ENCODE results near the gene CATSPERD. TPM values are rescaled to one million over a fixed set of nuclear protein-coding genes. Genes with fewer than 3 reads are reported as not detected.

Gene CATSPERD
- total and polyA plus RNA-seq, 9 of the 15 experiments (the other 6 are each of a cell fraction or from before 2014, with no cell fraction given): not detected

DNA sequence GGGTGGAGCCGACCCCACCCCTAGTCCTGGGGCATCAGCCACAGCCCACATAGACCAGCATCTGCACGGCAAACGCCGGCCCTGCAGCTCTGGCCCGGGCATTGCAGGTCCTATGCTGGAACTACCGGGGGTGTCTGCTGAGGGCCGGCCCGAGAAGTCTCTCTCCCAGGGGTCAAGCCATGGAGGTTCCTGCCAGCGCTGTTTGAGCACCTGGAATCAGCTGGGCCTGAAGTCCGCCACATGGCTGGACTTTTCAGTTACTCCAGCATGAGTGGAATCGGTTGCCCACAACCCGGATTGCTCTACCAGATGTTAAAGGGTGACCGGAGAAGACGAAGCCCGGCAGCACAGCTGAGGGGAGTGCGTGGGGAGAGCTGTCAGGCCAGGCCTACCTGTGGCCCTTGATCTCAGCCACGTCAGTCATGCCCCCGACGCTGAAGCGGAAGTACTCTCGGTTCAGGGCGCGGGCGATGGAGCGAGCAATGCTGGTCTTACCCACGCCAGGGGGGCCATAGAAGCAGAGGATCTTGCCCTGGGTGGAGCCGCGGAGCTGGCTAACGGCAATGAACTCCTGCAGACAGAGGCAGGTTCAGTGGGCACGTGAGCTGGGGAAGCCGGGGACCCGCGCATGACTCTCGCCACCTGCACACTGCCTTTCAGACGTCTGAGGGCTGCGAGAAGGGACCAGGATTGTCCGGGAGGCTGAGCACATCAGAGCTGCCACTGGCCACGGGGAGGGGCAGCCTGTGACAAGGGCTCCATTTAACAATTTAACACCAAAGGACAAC, 21.6 kb upstream of the CATSPERD start (continued):
- TF ChIP-seq, protein P1, sequence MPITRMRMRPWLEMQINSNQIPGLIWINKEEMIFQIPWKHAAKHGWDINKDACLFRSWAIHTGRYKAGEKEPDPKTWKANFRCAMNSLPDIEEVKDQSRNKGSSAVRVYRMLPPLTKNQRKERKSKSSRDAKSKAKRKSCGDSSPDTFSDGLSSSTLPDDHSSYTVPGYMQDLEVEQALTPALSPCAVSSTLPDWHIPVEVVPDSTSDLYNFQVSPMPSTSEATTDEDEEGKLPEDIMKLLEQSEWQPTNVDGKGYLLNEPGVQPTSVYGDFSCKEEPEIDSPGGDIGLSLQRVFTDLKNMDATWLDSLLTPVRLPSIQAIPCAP (CRISPR knock-in tag; IDR thresholded peaks at IDR 0.05; ENCODE audit: borderline replicate concordance): no peak

DNA sequence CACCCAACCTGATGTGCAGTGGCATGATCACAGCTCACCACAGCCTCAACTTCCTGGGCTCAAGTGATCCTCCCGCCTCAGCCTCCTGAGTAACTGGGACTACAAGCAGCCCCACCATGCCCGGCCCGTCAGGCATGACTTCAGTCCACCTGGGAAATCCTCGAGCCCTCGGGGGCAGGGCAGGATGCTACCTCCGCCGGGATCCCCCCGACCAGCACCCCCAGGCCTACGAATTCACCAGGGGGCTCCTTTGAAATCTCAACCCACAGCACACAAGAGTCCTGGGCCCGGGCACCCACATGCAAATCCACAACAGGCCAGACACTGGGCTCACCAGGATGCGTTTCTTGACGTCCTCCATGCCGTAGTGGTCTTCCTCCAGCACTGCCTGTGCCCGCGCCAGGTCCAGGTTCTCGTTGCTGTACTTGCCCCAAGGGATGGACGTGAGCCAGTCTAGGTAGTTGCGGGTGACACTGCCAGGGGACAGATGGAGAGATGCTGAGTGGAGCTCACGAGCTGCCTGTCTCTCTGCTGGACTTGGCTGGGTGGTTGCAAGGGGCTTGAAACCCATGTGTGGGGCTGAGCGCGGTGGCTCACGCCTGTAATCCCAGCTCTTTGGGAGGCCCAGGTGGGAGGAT, 19.9 kb upstream of the CATSPERD start:
- Histone ChIP-seq H3K36me3 (ENCODE audit: control insufficient read depth, insufficient read depth, low read length) (peaks cover 83% of the 10 kb centered on the region; the same call in 2 of the 3 replicates), H3K27ac (ENCODE audit: extremely low read depth, low read depth, low read length) (no peak overlapping the region), H3K4me3 (no peak overlapping the region), H3K27me3 (ENCODE audit: control insufficient read depth in 2 of 2, insufficient read depth in 2 of 2, low read length in 2 of 2) (no peaks in the 10 kb centered on the region), H3K79me2 (ENCODE audit: control insufficient read depth, insufficient read depth, low read length) (peaks cover 26% of the 10 kb centered on the region), H2AFZ (ENCODE audit: low read depth, low read length) (no peak overlapping the region), H3K4me1 (replicated peaks in 1 of 2; ENCODE audit: control insufficient read depth in 2 of 2, insufficient read depth in 2 of 2, low read length in 2 of 2) (peaks cover 0 to 50% of the 10 kb centered on the region in 2 experiments; a peak in 2 of 5 replicates), H3K9me3 (replicated peaks; ENCODE audit: control insufficient read depth, insufficient read depth, low read depth, low read length) (no peaks in the 10 kb centered on the region), H3K4me2 (ENCODE audit: insufficient read depth, low read length) (no peak overlapping the region), H4K20me1 (replicated peaks; ENCODE audit: control insufficient read depth, insufficient read depth, low read length) (peaks cover 22% of the 10 kb centered on the region), H3K9me1 (ENCODE audit: control insufficient read depth, insufficient read depth, low read length) (no peaks in the 10 kb centered on the region), H3K9ac (ENCODE audit: insufficient read depth in 1 of 2, low read depth in 2 of 2, low read length in 2 of 2) (no peak overlapping the region)
- intact Hi-C loops (cut with micrococcal nuclease) (no loop called here), in situ Hi-C loops (cut with MboI) (no loop called here)
- ATAC-seq (no peak), DNase-seq (ENCODE audit: extremely low read depth in 1 of 4, low spot score in 3 of 4) (no peak), FAIRE-seq (no peak)
- no TSS peak for BruUV-seq (replicated peaks)
- ChIA-PET POLR2A (interaction anchor here (0.6 to 2.0 kb wide), 5 partner anchors 9 to 20 kb away, joined by 3 to 7 read pairs (median 4); partner anchors contain the start of genes CATSPERD, LONP1 and RPL36), CTCF (ENCODE audit: low intra/inter-chr PET ratio) (no interaction called here)
- TF ChIP-seq NCOR1 (IDR thresholded peaks at IDR 0.05): no peak
- TF ChIP-seq POLR2A (conservative IDR thresholded peaks at IDR 0.05): peak; percentile 52; the same call in 1 of the 2 replicates
- no peak for TF ChIP-seq TAF7 (tag; IDR thresholded peaks at IDR 0.05)
- peak; percentile 69; the same call in 1 of the 2 replicates for TF ChIP-seq POLR2AphosphoS2 (IDR thresholded peaks at IDR 0.05; ENCODE audit: low read length)
- TF ChIP-seq RBFOX2 (IDR thresholded peaks at IDR 0.05; ENCODE audit: low read depth, low read length): peak; percentile 32
- no peak for TF ChIP-seq PCBP1 (IDR thresholded peaks at IDR 0.05; ENCODE audit: low read depth, low read length, poor library complexity, severe bottlenecking)
- peak; percentile 72 for TF ChIP-seq POLR2G (IDR thresholded peaks at IDR 0.05; ENCODE audit: low read depth, low read length)
- peak; percentile 70 for TF ChIP-seq RBM22 (IDR thresholded peaks at IDR 0.05; ENCODE audit: low read depth, low read length, poor library complexity, severe bottlenecking)
- no peak for TF ChIP-seq MECOM (CRISPR knock-in tag; IDR thresholded peaks at IDR 0.05)
- TF ChIP-seq NONO (IDR thresholded peaks at IDR 0.05; ENCODE audit: low read depth in 2 of 2, low read length in 1 of 2): no peak
- no peak for TF ChIP-seq YY1 (IDR thresholded peaks at IDR 0.05; ENCODE audit: borderline replicate concordance in 1 of 3, control insufficient read depth in 1 of 3, extremely low read depth in 1 of 3, insufficient read depth in 3 of 3, insufficient read length in 1 of 3, insufficient replicate concordance in 2 of 3, low read depth in 1 of 3, low read length in 2 of 3)
- WGBS (ENCODE audit: insufficient coverage, low coverage, missing lambda C conversion rate): 95% methylated on average over 19 of the region's 22 CpGs

Data from K562 (cell line).